HG03280 (cell line): ENCODE data around the gene PADI3.

Experiments used
- ATAC-seq: cut with Tn5 transposase; IDR thresholded peaks from one replicate; pipeline ENCODE4 v1.9.1; 2021; ENCODE audit warnings: mild to moderate bottlenecking, moderate library complexity; ENCODE audit not compliant: unreplicated experiment

PADI3 gene

DNA sequence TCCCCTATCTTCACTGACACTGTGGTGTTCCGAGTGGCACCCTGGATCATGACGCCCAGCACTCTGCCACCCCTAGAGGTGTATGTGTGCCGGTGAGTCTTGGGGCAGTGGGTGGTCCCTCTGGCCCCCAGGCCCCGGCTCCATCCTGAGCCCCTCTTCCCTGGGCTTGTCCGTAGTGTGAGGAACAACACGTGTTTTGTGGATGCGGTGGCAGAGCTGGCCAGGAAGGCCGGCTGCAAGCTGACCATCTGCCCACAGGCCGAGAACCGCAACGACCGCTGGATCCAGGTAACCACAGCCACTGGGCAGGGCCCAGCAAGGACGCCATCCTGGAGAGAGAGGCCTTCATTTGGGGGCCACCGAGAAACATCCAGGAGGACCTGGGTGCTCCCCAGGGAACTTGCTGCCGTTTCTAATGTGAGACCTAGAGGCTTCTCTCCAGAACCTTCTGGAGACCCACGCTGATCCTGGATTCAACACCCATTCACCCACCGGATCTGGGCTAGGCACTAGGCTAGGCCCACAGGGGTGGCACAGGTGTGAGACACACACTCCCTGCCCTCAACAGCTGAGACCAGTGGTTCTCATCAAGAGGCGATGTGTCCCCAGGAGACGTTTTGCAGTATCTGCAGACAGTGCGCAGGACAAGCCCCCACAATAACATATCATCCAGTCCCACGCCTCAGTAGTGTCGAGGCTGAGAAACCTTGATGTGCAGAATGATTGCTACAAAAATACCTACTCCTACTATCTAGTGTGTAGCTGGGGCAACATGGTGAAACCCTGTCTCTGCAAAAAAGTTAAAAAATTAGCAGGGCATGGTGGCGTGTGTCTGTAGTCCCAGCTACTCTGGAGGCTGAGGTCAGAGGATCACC, 22.2 kb downstream of the PADI3 start:
- no peak for ATAC-seq

DNA sequence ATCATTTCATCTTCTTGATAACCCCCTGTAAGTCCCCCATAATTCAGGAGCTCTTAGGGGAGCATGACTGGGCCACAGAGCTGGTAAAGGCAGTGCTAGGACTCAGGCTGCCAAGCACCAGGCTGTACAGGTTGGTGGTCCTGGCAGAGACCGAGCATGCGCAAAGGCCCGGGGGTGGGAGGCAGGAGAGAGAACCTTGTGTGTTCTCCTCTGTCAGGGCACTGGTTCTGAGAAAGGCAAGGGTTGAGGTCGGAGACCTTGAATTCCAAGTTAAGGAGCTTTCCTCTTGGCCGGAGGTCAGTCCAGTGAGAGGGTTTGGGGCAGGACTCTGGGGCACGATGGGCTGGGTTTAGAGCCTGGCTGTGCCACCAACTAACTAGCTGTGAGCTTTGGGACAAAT, 23.2 kb downstream of the PADI3 start:
- ATAC-seq, result no peak

DNA sequence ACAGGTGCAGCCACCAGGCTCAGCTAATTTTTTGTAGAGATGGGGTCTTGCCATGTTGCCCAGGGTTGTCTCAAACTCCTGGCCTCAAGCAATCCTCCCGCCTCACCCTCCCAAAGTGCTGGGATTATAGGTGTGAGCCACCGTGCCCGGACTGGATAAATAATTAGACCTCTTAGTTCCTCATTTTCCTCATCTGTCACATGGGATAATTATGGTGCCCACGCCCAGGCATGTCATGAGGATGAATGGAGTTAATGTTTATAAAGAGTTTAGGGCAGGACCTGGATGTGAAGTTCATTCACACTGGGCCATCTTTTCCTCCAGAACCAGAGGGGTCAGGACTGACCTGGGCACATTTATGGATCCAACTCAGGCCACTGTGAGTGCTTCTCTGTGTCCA, 23.7 kb downstream of the PADI3 start:
- no peak for ATAC-seq

DNA sequence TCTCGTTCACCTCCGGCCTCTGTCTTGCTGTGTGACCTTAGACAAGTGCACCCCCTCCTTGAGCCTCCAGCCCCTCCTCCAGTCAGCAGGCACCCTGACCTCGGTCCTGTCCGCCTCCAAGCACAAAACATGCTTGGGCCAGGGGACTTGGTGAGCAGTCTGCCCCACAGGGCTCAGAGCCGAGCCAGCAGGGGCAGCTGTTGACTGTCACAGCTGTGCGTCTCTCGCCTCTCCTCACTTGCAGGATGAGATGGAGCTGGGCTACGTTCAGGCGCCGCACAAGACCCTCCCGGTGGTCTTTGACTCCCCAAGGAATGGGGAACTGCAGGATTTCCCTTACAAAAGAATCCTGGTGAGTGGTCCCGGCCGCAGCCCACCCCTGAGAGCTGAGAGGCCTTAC, 24.2 kb downstream of the PADI3 start:
- no peak for ATAC-seq

DNA sequence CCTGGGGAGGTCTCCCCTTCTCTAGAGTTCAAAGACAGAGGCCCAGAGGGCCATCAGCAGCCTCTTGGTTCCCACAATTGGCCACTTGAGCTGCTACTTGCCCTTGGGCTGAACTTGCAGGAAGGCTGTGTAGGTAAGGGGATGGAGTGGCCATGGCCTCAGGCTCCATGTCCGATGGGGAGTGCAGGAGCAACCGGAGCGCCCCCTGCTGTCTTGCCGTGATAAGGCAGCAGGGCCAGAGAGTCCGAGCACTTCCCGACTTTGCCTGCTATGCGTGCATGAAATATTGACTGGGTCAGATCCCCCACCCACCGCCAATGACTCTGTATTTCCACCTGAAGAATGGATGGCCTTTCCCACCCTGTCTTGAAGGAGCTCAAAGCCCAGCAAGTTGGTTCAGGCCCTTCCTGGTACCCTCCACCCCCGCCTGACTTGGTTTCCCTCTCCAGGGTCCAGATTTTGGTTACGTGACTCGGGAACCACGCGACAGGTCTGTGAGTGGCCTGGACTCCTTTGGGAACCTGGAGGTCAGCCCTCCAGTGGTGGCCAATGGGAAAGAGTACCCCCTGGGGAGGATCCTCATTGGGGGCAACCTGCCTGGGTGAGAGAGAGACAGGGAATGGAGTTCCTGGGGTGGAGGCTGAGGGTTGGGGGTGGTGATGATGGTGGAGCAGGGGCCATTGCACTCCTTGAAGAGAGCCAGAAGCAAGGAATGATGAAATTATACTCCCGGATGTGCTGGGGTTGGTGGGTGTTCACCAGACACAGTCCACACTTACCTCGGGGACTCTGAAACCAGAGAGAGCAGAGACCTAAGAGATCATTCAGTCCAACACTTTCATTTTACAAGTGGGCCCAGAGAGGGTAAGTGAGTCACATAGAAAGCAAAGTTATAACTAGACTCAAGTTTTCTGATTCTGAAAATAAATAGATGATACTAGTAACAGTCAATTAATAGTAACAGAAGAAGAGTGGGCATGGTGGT, 25.6 kb downstream of the PADI3 start:
- no peak for ATAC-seq

DNA sequence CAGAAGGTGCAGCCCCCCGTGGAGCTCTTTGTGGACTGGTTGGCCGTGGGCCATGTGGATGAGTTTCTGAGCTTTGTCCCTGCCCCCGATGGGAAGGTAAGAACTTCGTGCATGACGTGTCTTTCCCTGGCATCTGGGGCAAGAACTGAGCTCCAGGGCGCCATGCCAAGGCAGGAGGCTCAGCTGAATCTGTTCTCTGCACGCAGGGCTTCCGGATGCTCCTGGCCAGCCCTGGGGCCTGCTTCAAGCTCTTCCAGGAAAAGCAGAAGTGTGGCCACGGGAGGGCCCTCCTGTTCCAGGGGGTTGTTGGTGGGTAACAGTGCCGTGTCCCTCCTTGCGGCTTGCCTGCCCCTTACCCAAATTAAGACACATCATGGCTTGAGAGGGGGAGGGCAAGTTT, 27.7 kb downstream of the PADI3 start:
- no peak for ATAC-seq

DNA sequence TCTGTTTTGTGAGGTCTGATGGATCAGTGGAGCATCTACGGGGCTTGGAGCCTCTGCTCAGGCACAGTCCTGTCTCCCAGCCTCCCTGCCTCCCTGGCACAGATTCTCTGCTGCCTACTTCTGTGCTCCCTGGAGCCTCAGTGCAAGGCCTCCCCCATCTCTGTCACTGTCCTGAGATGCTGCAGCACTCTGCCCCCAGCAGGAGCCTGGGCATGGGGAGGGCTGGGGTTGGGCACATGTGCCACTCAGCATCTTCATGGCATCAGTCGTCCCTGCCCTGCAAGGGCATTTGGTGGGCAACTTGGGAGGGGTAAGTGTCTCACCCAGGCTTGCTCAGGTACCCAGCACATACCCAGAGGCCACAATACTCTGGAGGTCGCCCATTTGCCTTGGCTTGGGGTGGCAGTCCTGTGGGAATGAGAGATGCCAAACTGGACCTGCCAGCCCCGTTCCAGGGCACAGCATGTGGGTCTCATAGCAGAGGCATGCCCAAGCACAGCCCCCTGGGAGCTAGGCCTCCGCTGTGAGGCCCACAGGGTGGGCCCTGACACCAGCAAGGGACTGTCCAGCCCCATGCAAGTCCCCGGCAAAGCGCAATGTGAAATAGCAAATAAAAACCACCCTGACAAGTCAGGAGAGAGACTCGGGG, 28.7 kb downstream of the PADI3 start:
- ATAC-seq, result no peak

DNA sequence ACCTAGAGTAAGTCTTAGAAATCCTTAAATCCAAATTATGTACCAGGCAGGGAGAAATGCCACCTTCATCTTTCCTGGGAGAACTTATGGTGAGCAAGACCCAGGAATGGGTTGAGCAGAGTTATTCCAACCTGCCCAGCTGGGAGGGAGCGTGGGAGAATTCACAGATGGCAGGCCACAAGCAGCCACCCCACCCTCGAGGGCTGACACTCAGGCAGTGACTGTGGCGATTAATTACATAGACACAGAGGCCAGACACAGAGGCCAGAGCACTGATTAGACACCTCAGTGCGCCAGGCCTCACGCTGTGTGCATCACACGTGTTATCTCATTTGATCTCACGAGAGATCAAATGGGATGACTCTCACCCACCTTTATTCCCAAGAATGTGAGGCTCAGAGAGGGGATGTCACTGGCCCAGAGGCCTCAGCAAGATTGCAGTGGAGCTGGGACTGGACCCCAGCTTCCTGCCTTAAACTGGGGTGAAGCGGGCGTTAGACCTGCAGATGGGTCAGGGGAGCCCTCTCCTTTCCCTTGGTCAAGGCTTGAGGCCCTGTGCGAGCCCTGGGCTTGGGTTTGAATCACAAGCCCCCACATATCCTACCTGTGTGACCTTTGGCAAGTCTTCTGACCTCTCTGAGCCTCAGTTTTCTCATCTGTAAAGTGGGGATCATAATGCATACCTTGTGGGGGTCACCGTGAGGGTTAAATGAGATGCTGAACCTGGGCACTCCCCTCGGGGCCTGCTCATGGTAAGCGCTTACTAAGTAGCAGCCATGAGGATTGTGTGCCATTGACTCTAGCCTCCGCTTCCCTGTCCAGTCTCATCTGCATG, 30.3 kb downstream of the PADI3 start:
- no peak for ATAC-seq

DNA sequence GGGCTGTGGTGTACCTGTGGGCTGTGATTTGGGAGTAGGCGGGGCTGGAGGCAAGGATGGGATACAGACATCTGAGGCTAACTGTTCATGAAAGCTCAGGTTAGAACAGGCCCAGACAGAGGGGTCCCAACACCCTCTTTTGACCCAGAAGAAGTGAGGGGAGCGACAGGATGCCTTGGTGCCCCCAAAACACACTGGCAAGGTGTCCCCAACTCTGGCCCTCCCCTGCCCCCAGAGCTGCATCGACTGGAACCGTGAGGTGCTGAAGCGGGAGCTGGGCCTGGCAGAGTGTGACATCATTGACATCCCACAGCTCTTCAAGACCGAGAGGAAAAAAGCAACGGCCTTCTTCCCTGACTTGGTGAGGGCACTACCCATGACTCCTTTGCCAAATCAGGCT, 31.5 kb downstream of the PADI3 start:
- ATAC-seq, result no peak

DNA sequence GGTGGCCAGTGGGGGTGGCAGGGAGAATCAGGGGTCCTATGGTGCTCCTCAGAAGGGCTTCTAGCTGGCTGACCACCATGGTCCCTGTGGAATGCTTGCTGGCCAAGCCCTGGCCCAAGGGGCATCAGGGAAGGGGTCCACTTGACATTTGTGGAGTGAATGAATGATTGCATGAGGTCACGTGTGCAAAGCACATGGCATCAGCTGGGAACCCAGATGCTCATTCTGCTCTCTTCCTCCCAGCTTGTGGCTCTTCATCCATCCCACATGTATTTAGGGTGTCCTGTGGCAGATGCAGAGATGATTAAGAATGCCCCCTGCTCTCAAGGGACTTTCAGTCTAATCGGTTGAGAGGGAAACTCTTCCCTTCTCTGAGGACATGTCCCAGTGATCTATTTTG, 32.0 kb downstream of the PADI3 start:
- ATAC-seq, result no peak

DNA sequence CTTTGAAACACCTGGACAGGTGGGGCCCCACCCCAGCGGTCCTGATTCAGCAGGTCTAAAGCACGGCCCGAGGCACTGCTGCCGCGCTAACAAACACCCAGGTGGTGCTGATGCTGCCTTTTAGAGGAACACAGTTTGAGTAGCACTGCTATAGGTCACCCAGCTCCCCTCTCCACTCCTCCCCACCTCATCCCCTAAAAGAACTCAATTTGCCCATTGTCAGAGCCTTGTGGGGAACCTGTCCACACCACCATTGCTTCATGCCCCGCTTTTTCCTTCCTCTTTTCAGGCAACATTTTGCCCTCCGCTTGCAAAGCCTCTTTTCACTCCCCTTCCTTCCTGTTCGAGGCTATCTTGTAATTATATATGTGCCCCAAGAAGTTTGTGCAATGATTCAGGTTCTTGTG, 32.9 kb downstream of the PADI3 start:
- ATAC-seq, result no peak

DNA sequence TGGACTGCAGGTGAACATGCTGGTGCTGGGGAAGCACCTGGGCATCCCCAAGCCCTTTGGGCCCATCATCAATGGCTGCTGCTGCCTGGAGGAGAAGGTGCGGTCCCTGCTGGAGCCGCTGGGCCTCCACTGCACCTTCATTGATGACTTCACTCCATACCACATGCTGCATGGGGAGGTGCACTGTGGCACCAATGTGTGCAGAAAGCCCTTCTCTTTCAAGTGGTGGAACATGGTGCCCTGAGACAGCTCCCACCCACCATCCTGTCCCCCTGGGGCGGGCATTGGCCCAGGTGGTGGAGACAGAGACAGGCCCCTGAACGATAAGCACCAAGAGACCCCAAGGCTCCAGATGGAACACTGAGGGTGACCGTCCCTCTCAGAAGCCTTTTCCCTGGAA, 33.9 kb downstream of the PADI3 start:
- no peak for ATAC-seq

DNA sequence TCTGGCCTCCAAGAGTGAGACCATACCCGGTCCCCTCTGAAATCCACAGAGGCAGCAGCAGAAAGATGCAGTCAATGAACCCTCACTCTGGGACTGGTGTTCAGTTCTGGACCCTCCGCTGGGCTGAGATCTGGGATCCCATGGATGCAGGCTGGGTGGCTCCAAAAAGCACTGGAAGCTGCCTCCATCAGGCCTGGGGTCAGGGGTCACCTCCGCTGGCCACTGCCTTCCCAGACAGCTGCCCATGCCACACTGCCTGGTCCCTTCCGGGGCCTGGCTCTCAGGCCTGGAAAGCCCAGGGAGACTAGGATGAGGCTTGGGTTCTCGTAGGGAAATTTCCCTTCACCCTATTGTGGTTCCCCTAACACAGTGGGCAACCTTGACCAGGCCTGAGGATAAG, 37.7 kb downstream of the PADI3 start:
- ATAC-seq, result no peak

DNA sequence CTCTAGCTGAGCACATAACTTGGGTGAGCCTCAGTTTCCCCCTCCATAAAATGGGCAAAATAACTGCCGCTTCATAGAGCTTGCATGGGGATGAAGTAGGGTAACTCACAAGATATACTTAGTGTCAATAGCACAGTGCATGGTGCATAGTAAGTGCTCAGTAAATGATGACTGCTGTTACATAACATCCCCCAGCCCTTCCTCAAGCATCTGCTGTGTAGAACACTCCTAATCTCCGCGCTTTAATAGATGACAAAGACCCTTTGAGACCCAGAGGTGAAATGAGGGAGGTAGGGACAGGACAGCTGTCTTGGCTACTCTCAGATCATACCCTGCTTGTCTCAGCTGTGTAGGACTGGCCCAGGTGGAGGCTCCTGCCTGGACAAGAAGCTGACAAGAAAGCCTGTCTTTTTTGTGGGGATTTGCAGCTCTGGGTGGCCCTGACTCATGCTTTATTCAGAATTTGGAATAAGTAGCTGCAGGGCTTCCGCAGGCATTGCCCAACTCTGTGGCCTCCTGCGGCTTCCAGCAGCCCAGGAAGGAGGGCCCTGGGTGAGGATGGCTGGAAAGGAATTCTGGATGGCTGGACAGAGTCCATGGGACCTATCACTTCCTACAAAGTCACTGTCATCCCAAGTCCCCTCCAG, 38.4 kb downstream of the PADI3 start:
- no peak for ATAC-seq

DNA sequence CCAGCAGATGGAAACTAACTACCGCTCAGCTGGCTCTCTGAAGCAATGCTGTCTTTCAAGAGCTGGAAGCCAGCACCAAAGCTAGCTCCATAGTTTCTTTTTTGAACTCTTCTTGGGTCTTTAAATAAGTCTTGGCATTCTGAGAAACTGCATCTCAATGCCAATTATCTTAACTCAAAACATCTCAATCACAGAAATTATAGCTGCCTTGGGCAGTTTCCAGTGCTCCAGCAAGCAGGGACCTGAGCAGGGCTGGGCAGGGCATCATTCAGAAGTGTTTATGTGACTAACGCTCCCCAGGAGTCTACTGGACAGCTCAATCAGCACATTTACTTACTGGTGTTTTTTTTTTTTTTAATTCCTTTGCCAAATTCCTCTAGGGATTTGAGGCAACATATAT, 40.8 kb downstream of the PADI3 start:
- no peak for ATAC-seq

DNA sequence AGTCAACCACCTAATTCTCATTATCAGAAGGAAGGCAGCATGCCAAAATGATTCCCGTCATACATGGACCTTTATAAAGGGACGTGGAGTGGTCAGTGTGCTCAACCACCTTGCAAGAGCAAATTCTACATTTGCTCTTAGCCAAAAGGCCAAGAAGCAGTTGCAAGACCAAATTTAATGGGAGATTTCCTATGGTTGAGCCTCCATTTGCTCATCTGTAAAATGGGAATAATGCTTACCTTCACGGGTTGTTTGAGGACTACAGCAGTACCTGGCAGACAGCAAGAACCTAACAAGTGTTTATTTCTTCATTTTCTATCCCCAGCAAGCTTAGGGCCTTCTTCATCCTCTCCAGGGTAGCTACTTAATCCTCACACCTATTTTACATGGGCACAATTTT, 41.7 kb downstream of the PADI3 start:
- ATAC-seq, result no peak

DNA sequence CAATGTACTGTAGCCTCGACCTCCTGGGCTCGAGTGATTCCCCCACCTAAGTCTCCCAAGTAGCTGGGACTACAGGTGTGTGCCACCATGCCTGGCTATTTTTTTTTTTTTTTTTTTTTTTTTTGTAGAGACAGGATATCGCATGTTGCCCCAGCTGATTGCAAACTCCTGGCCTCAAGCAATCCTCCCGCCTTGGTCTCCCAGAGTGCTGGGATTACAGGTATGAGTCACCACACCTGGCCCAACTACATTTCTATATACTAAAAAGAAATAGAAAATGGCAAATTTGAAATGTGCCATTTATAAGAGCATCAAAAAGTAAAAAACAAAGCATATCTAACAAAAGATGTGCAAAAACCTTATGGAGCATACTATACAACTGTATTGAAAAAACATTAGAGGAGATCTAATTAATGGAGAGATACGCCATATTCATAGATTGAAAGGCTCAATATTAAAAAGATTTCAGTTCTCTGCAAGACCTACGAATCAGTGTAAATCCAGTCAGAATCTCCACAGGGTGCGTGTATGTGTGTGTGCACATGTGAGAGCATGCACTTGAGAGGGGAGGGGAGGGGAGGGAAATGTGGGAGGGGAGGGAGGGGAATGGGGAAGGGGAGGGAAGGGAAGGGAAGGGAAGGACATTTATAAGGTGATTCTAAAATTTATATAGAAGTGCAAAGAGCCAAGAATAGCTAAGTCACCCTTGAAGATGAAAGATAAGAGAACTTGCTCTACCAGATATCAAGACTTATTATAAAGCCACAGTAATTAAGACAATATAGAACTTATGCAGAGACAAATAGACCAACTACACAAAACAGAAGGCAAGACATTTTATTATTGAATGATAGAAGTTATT, 43.6 kb downstream of the PADI3 start:
- no peak for ATAC-seq

DNA sequence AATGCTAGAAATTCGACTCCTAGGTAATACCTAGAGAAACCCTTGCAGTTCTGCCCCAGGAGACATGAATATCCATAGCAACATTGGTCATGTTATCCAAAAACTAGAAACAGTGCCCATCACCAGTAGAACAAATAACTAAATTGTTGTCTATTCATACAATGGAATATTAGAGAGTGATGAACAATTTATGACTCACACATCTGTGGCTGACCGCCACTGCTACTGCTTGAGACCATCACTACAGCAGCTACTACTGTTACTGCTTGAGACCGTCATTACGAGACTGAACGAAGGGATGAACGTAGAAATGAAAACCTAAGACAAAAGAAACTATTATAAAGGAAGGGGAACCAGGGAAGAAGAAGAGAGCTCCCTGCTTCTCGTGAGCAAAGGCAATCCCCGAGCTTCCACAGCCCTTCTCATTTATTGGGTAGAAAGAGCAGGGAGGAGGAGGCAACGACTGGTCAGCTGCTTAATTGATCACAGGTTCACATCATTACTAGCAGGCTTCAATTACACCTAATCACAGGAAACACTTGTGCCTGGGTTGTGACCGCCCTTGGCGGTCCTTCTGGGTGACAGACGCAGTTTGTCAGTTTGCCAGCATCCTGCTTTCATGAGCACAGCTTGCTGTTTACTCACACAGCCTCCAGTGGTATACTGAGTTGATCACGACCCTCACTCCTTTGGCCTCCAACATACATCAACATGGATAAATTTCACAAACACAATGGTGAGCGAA, 45.0 kb downstream of the PADI3 start:
- no peak for ATAC-seq
